Measurements from ENCODE around the gene PSMB7.

- no peak for TF ChIP-seq EZH2 (IDR thresholded peaks at IDR 0.05)
- no peak for TF ChIP-seq POLR2AphosphoS5 (IDR thresholded peaks at IDR 0.05; ENCODE audit: borderline replicate concordance, low read depth, low read length)
- TF ChIP-seq FOXP2 (optimal IDR thresholded peaks at IDR 0.05; ENCODE audit: control extremely low read depth, extremely low read length, insufficient read depth), result no peak
These were observed 106.4 kb downstream of the PSMB7 start for GRCh38 chr9:124308606-124309491.

Data from SK-N-MC (cell line).